PC-3 (cell line): Measurements from ENCODE around the gene CBS. TPM values are rescaled to one million over a fixed set of nuclear protein-coding genes. Genes with fewer than 3 reads are reported as not detected.

Source experiments
- ATAC-seq: fragments of 200-7000 bp; cut with Tn5 transposase; 2 replicates; pipeline ENCODE4 v1.9.1; 2020; ENCODE audit warnings: mild to moderate bottlenecking, moderate library complexity
- BruUV-seq: library from RNA; stranded (reverse); fragments of 400-500 nt; replicated peaks from 2 replicates; lab custom pipeline; 2021; lab: Mats Ljungman, UMichigan
- CTCF ChIA-PET: fragments of 300-600 bp; sonication (Branson Sonifier 250); formaldehyde crosslinking; loops from one replicate; lab custom pipeline; 2022; ENCODE audit warnings: antibody characterized with exemption; lab: Charles Lee
- POLR2A ChIA-PET: fragments of 300-600 bp; sonication (Branson Sonifier 250); formaldehyde crosslinking; loops from one replicate; lab custom pipeline; 2022; ENCODE audit warnings: antibody characterized with exemption; ENCODE audit not compliant: unreplicated experiment; lab: Charles Lee
- DNase-seq: peaks from one replicate; pipeline ENCODE4 v3.0.0-alpha.2; 2015
- H2AFZ ChIP-seq: fragments of 300-600 bp; sonication (generic); 2 replicates; pipeline ENCODE4 v1.6.0; 2016; ENCODE audit warnings: antibody characterized with exemption, low read length
- H3F3A ChIP-seq: fragments of 300-600 bp; sonication (generic); one replicate; pipeline ENCODE4 v1.6.0; 2017; ENCODE audit warnings: antibody characterized with exemption, low read length, control low read depth, mild to moderate bottlenecking; ENCODE audit not compliant: unreplicated experiment
- H3K27ac ChIP-seq: fragments of 300-600 bp; sonication (generic); 2 replicates; pipeline ENCODE4 v1.5.1; 2016; ENCODE audit warnings: mild to moderate bottlenecking, low read length
- H3K27me3 ChIP-seq: fragments of 300-600 bp; sonication (generic); 2 replicates; pipeline ENCODE4 v1.6.1; 2016; ENCODE audit warnings: low read length, mixed read lengths
- H3K36me3 ChIP-seq: fragments of 300-600 bp; sonication (generic); 2 replicates; pipeline ENCODE4 v1.6.1; 2016; ENCODE audit warnings: low read depth, mixed run types, low read length, mixed read lengths
- H3K4me1 ChIP-seq: fragments of 300-600 bp; sonication (generic); 2 replicates; pipeline ENCODE4 v1.5.1; 2016; ENCODE audit warnings: low read length; ENCODE audit not compliant: insufficient read depth
- H3K4me2 ChIP-seq: fragments of 300-600 bp; sonication (generic); 2 replicates; pipeline ENCODE4 v1.6.0; 2016; ENCODE audit warnings: low read length
- H3K4me3 ChIP-seq: fragments of 300-600 bp; sonication (generic); 2 replicates; pipeline ENCODE4 v1.5.1; 2016; ENCODE audit warnings: mild to moderate bottlenecking, low read length, mixed read lengths
- H3K79me2 ChIP-seq: fragments of 300-600 bp; sonication (generic); 2 replicates; pipeline ENCODE4 v1.6.1; 2017; ENCODE audit warnings: low read length, mixed read lengths
- H3K9ac ChIP-seq: fragments of 300-600 bp; sonication (generic); 2 replicates; pipeline ENCODE4 v1.6.0; 2016; ENCODE audit warnings: mild to moderate bottlenecking, low read length
- H3K9me2 ChIP-seq: fragments of 300-600 bp; sonication (generic); replicated peaks from 2 replicates; pipeline ENCODE4 v1.6.1; 2016; ENCODE audit warnings: mixed run types, low read length, mixed read lengths
- H3K9me3 ChIP-seq: fragments of 300-600 bp; sonication (generic); 2 replicates; pipeline ENCODE4 v1.6.1; 2016; ENCODE audit warnings: low read length, mixed read lengths
- H4K20me1 ChIP-seq: fragments of 300-600 bp; sonication (generic); 2 replicates; pipeline ENCODE4 v1.6.1; 2016; ENCODE audit warnings: low read length, mixed read lengths
- CTCF ChIP-seq: fragments of 300-600 bp; sonication (generic); conservative IDR thresholded peaks from 2 replicates; pipeline ENCODE4 v1.5.1; 2017; ENCODE audit warnings: antibody characterized with exemption, low read depth, mild to moderate bottlenecking, low read length
- EZH2 ChIP-seq: fragments of 300-600 bp; sonication (generic); IDR thresholded peaks from one replicate; pipeline ENCODE4 v1.6.1; 2017; ENCODE audit warnings: antibody characterized with exemption, mild to moderate bottlenecking, low read length; ENCODE audit not compliant: unreplicated experiment
- EZH2phosphoT487 ChIP-seq: fragments of 300-600 bp; sonication (generic); IDR thresholded peaks from 2 replicates; pipeline ENCODE4 v1.6.1; 2018; ENCODE audit warnings: mild to moderate bottlenecking, antibody characterized with exemption, low read length, borderline replicate concordance
- intact Hi-C: fragments of 100-400 bp; cut with micrococcal nuclease; formaldehyde crosslinking; loops from 2 replicates; pipeline ENCODE4 v1.9.0; 2023
- total RNA-seq: library from RNA; depleted of rRNA; stranded (reverse); fragments of >200 nt; gene quantifications from 2 replicates; pipeline ENCODE4 v1.2.3, GENCODE V29; 2014

CBS gene
- total RNA-seq, 1 experiment from 2014 or later = 8.9 TPM

- ATAC-seq (no peak), DNase-seq (no peak)
- H4K20me1 ChIP-seq = no peaks in the 10 kb centered on the region
- no TSS peak for BruUV-seq
- no peaks in the 10 kb centered on the region for H3F3A ChIP-seq
- no peak overlapping the region for H3K9ac ChIP-seq
- H3K36me3 ChIP-seq = peaks cover 12% of the 10 kb centered on the region; the same call in 1 of the 2 replicates
- intact Hi-C loops = no loop called here
- no peak overlapping the region for H3K4me3 ChIP-seq
- no peaks in the 10 kb centered on the region for H3K9me2 ChIP-seq
- no peaks in the 10 kb centered on the region for H3K79me2 ChIP-seq
- ChIA-PET CTCF (no interaction called here), POLR2A (no interaction called here)
- H3K27me3 ChIP-seq = no peaks in the 10 kb centered on the region
- no peaks in the 10 kb centered on the region for H3K4me1 ChIP-seq
- no peak overlapping the region for H3K4me2 ChIP-seq
- TF ChIP-seq EZH2phosphoT487 = no peak
- TF ChIP-seq CTCF = no peak
- TF ChIP-seq EZH2 = no peak
- no peak overlapping the region for H3K27ac ChIP-seq
- no peak overlapping the region for H2AFZ ChIP-seq
- no peaks in the 10 kb centered on the region for H3K9me3 ChIP-seq
Measured at GRCh38 chr21:43021756-43022600, 53.7 kb downstream of the CBS start.

GRCh38 chr21:43021191-43021590 is 54.4 kb downstream of the CBS start:
- TF ChIP-seq CTCF = no peak
- Histone ChIP-seq H2AFZ (no peak overlapping the region), H3K36me3 (peaks cover 17% of the 10 kb centered on the region; the same call in 1 of the 2 replicates), H4K20me1 (no peaks in the 10 kb centered on the region), H3K9me2 (no peaks in the 10 kb centered on the region), H3K4me2 (no peak overlapping the region), H3K4me1 (no peaks in the 10 kb centered on the region), H3K27me3 (no peaks in the 10 kb centered on the region), H3K9me3 (no peaks in the 10 kb centered on the region), H3K4me3 (no peak overlapping the region), H3F3A (no peaks in the 10 kb centered on the region), H3K9ac (no peak overlapping the region), H3K27ac (no peak overlapping the region), H3K79me2 (no peaks in the 10 kb centered on the region)
- ChIA-PET POLR2A (no interaction called here), CTCF (no interaction called here)
- BruUV-seq = no TSS peak
- no peak for ATAC-seq
- intact Hi-C loops = no loop called here
- no peak for DNase-seq

- no peaks in the 10 kb centered on the region for H3K9me2 ChIP-seq
- ChIA-PET CTCF (no interaction called here), POLR2A (no interaction called here)
- intact Hi-C loops = no loop called here
- no peak overlapping the region for H3K9ac ChIP-seq
- no peaks in the 10 kb centered on the region for H3K9me3 ChIP-seq
- H3K27me3 ChIP-seq = no peaks in the 10 kb centered on the region
- no TSS peak for BruUV-seq
- no peak for DNase-seq
- no peak overlapping the region for H3K4me2 ChIP-seq
- no peak overlapping the region for H3K4me3 ChIP-seq
- no peaks in the 10 kb centered on the region for H3K4me1 ChIP-seq
- H3F3A ChIP-seq = no peaks in the 10 kb centered on the region
- ATAC-seq = no peak
- H3K36me3 ChIP-seq = peaks cover 17% of the 10 kb centered on the region; the same call in 1 of the 2 replicates
- no peak for TF ChIP-seq EZH2
- TF ChIP-seq EZH2phosphoT487 = no peak
- no peak for TF ChIP-seq CTCF
- H3K79me2 ChIP-seq = no peaks in the 10 kb centered on the region
- no peak overlapping the region for H2AFZ ChIP-seq
- no peaks in the 10 kb centered on the region for H4K20me1 ChIP-seq
- no peak overlapping the region for H3K27ac ChIP-seq
Measured at GRCh38 chr21:43020771-43021170, 54.9 kb downstream of the CBS start.
